ENCODE data around the gene PPP2R5E.

Gene PPP2R5E

GRCh38 chr14:63406333-63406732, 136.8 kb downstream of the PPP2R5E start:
- H3K4me3 ChIP-seq (ENCODE audit: low read length in 2 of 2): no peak overlapping the region
- no peaks in the 10 kb centered on the region for H3K36me3 ChIP-seq (ENCODE audit: control insufficient read depth in 2 of 2, insufficient read depth in 2 of 2, low read length in 2 of 2)
- H3K9me3 ChIP-seq (ENCODE audit: control insufficient read depth in 2 of 2, low read length in 2 of 2): no peaks in the 10 kb centered on the region
- H3K27me3 ChIP-seq (ENCODE audit: control insufficient read depth in 1 of 2, insufficient read depth in 2 of 2, low read length in 2 of 2): no peaks in the 10 kb centered on the region
- no peaks in the 10 kb centered on the region for H3K4me1 ChIP-seq (ENCODE audit: control insufficient read depth, insufficient read depth, low read length)
- H3K27ac ChIP-seq (ENCODE audit: low read length): no peak overlapping the region
- no peak overlapping the region for H3K9ac ChIP-seq (ENCODE audit: low read length in 2 of 2)

GRCh38 chr14:63405715-63406114, 137.5 kb downstream of the PPP2R5E start:
- no peak overlapping the region for H3K27ac ChIP-seq (ENCODE audit: low read length)
- no peak overlapping the region for H3K4me3 ChIP-seq (ENCODE audit: low read length in 2 of 2)
- no peaks in the 10 kb centered on the region for H3K4me1 ChIP-seq (ENCODE audit: control insufficient read depth, insufficient read depth, low read length)
- H3K36me3 ChIP-seq (ENCODE audit: control insufficient read depth in 2 of 2, insufficient read depth in 2 of 2, low read length in 2 of 2): no peaks in the 10 kb centered on the region
- no peaks in the 10 kb centered on the region for H3K27me3 ChIP-seq (ENCODE audit: control insufficient read depth in 1 of 2, insufficient read depth in 2 of 2, low read length in 2 of 2)
- H3K9ac ChIP-seq (ENCODE audit: low read length in 2 of 2): no peak overlapping the region
- no peaks in the 10 kb centered on the region for H3K9me3 ChIP-seq (ENCODE audit: control insufficient read depth in 2 of 2, low read length in 2 of 2)

- H3K27me3 ChIP-seq (ENCODE audit: control insufficient read depth in 1 of 2, insufficient read depth in 2 of 2, low read length in 2 of 2): no peaks in the 10 kb centered on the region
- H3K9ac ChIP-seq (ENCODE audit: low read length in 2 of 2): no peak overlapping the region
- no peaks in the 10 kb centered on the region for H3K9me3 ChIP-seq (ENCODE audit: control insufficient read depth in 2 of 2, low read length in 2 of 2)
- H3K4me3 ChIP-seq (ENCODE audit: low read length in 2 of 2): no peak overlapping the region
- H3K4me1 ChIP-seq (ENCODE audit: control insufficient read depth, insufficient read depth, low read length): no peaks in the 10 kb centered on the region
- no peak overlapping the region for H3K27ac ChIP-seq (ENCODE audit: low read length)
- no peaks in the 10 kb centered on the region for H3K36me3 ChIP-seq (ENCODE audit: control insufficient read depth in 2 of 2, insufficient read depth in 2 of 2, low read length in 2 of 2)
Measured at GRCh38 chr14:63404906-63405305, 138.3 kb downstream of the PPP2R5E start.

GRCh38 chr14:63401646-63402045, 141.5 kb downstream of the PPP2R5E start:
- Histone ChIP-seq H3K9ac (ENCODE audit: low read length in 2 of 2) (no peak overlapping the region), H3K9me3 (ENCODE audit: control insufficient read depth in 2 of 2, low read length in 2 of 2) (no peaks in the 10 kb centered on the region), H3K27me3 (ENCODE audit: control insufficient read depth in 1 of 2, insufficient read depth in 2 of 2, low read length in 2 of 2) (no peaks in the 10 kb centered on the region), H3K4me1 (ENCODE audit: control insufficient read depth, insufficient read depth, low read length) (no peaks in the 10 kb centered on the region), H3K4me3 (ENCODE audit: low read length in 2 of 2) (no peak overlapping the region), H3K36me3 (ENCODE audit: control insufficient read depth in 2 of 2, insufficient read depth in 2 of 2, low read length in 2 of 2) (no peaks in the 10 kb centered on the region), H3K27ac (ENCODE audit: low read length) (no peak overlapping the region)

- Histone ChIP-seq H3K9ac (ENCODE audit: low read length in 2 of 2) (no peak overlapping the region), H3K27me3 (ENCODE audit: control insufficient read depth in 1 of 2, insufficient read depth in 2 of 2, low read length in 2 of 2) (no peaks in the 10 kb centered on the region), H3K9me3 (ENCODE audit: control insufficient read depth in 2 of 2, low read length in 2 of 2) (no peaks in the 10 kb centered on the region), H3K4me3 (ENCODE audit: low read length in 2 of 2) (no peak overlapping the region), H3K36me3 (ENCODE audit: control insufficient read depth in 2 of 2, insufficient read depth in 2 of 2, low read length in 2 of 2) (no peaks in the 10 kb centered on the region), H3K4me1 (ENCODE audit: control insufficient read depth, insufficient read depth, low read length) (no peaks in the 10 kb centered on the region), H3K27ac (ENCODE audit: low read length) (no peak overlapping the region)
Measured at GRCh38 chr14:63398952-63399351, 144.2 kb downstream of the PPP2R5E start.

GRCh38 chr14:63394841-63395240, 148.3 kb downstream of the PPP2R5E start:
- H3K36me3 ChIP-seq (ENCODE audit: control insufficient read depth in 2 of 2, insufficient read depth in 2 of 2, low read length in 2 of 2): peaks cover 4 to 7% of the 10 kb centered on the region in 2 donors
- H3K4me3 ChIP-seq (ENCODE audit: low read length in 2 of 2): no peak overlapping the region
- no peaks in the 10 kb centered on the region for H3K4me1 ChIP-seq (ENCODE audit: control insufficient read depth, insufficient read depth, low read length)
- no peak overlapping the region for H3K27ac ChIP-seq (ENCODE audit: low read length)
- H3K9ac ChIP-seq (ENCODE audit: low read length in 2 of 2): no peak overlapping the region
- no peaks in the 10 kb centered on the region for H3K27me3 ChIP-seq (ENCODE audit: control insufficient read depth in 1 of 2, insufficient read depth in 2 of 2, low read length in 2 of 2)
- no peaks in the 10 kb centered on the region for H3K9me3 ChIP-seq (ENCODE audit: control insufficient read depth in 2 of 2, low read length in 2 of 2)

GRCh38 chr14:63394432-63394831, 148.7 kb downstream of the PPP2R5E start:
- Histone ChIP-seq H3K36me3 (ENCODE audit: control insufficient read depth in 2 of 2, insufficient read depth in 2 of 2, low read length in 2 of 2) (peaks cover 4 to 7% of the 10 kb centered on the region in 2 donors), H3K27me3 (ENCODE audit: control insufficient read depth in 1 of 2, insufficient read depth in 2 of 2, low read length in 2 of 2) (no peaks in the 10 kb centered on the region), H3K9ac (ENCODE audit: low read length in 2 of 2) (no peak overlapping the region), H3K4me1 (ENCODE audit: control insufficient read depth, insufficient read depth, low read length) (no peaks in the 10 kb centered on the region), H3K4me3 (ENCODE audit: low read length in 2 of 2) (no peak overlapping the region), H3K27ac (ENCODE audit: low read length) (no peak overlapping the region), H3K9me3 (ENCODE audit: control insufficient read depth in 2 of 2, low read length in 2 of 2) (no peaks in the 10 kb centered on the region)

GRCh38 chr14:63393012-63393411, 150.2 kb downstream of the PPP2R5E start:
- H3K27ac ChIP-seq (ENCODE audit: low read length): no peak overlapping the region
- no peaks in the 10 kb centered on the region for H3K4me1 ChIP-seq (ENCODE audit: control insufficient read depth, insufficient read depth, low read length)
- H3K9ac ChIP-seq (ENCODE audit: low read length in 2 of 2): no peak overlapping the region
- no peaks in the 10 kb centered on the region for H3K27me3 ChIP-seq (ENCODE audit: control insufficient read depth in 1 of 2, insufficient read depth in 2 of 2, low read length in 2 of 2)
- H3K36me3 ChIP-seq (ENCODE audit: control insufficient read depth in 2 of 2, insufficient read depth in 2 of 2, low read length in 2 of 2): peaks cover 7 to 10% of the 10 kb centered on the region in 2 donors
- no peak overlapping the region for H3K4me3 ChIP-seq (ENCODE audit: low read length in 2 of 2)
- no peaks in the 10 kb centered on the region for H3K9me3 ChIP-seq (ENCODE audit: control insufficient read depth in 2 of 2, low read length in 2 of 2)

GRCh38 chr14:63392236-63392635, 150.9 kb downstream of the PPP2R5E start:
- no peaks in the 10 kb centered on the region for H3K4me1 ChIP-seq (ENCODE audit: control insufficient read depth, insufficient read depth, low read length)
- H3K27ac ChIP-seq (ENCODE audit: low read length): no peak overlapping the region
- H3K27me3 ChIP-seq (ENCODE audit: control insufficient read depth in 1 of 2, insufficient read depth in 2 of 2, low read length in 2 of 2): no peaks in the 10 kb centered on the region
- H3K4me3 ChIP-seq (ENCODE audit: low read length in 2 of 2): no peak overlapping the region
- no peaks in the 10 kb centered on the region for H3K9me3 ChIP-seq (ENCODE audit: control insufficient read depth in 2 of 2, low read length in 2 of 2)
- H3K9ac ChIP-seq (ENCODE audit: low read length in 2 of 2): no peak overlapping the region
- H3K36me3 ChIP-seq (ENCODE audit: control insufficient read depth in 2 of 2, insufficient read depth in 2 of 2, low read length in 2 of 2): peaks cover 10 to 13% of the 10 kb centered on the region in 2 donors

- Histone ChIP-seq H3K27me3 (ENCODE audit: control insufficient read depth in 1 of 2, insufficient read depth in 2 of 2, low read length in 2 of 2) (no peaks in the 10 kb centered on the region), H3K9ac (ENCODE audit: low read length in 2 of 2) (no peak overlapping the region), H3K9me3 (ENCODE audit: control insufficient read depth in 2 of 2, low read length in 2 of 2) (no peaks in the 10 kb centered on the region), H3K4me1 (ENCODE audit: control insufficient read depth, insufficient read depth, low read length) (no peaks in the 10 kb centered on the region), H3K27ac (ENCODE audit: low read length) (no peak overlapping the region), H3K36me3 (ENCODE audit: control insufficient read depth in 2 of 2, insufficient read depth in 2 of 2, low read length in 2 of 2) (peaks cover 15 to 23% of the 10 kb centered on the region in 2 donors), H3K4me3 (ENCODE audit: low read length in 2 of 2) (no peak overlapping the region)
Measured at GRCh38 chr14:63388766-63389431, 154.3 kb downstream of the PPP2R5E start.

- Histone ChIP-seq H3K27me3 (ENCODE audit: control insufficient read depth in 1 of 2, insufficient read depth in 2 of 2, low read length in 2 of 2) (no peaks in the 10 kb centered on the region), H3K36me3 (ENCODE audit: control insufficient read depth in 2 of 2, insufficient read depth in 2 of 2, low read length in 2 of 2) (peaks cover 17 to 24% of the 10 kb centered on the region in 2 donors), H3K9me3 (ENCODE audit: control insufficient read depth in 2 of 2, low read length in 2 of 2) (no peaks in the 10 kb centered on the region), H3K4me3 (ENCODE audit: low read length in 2 of 2) (no peak overlapping the region), H3K4me1 (ENCODE audit: control insufficient read depth, insufficient read depth, low read length) (no peaks in the 10 kb centered on the region), H3K9ac (ENCODE audit: low read length in 2 of 2) (no peak overlapping the region), H3K27ac (ENCODE audit: low read length) (no peak overlapping the region)
Measured at GRCh38 chr14:63387711-63388110, 155.5 kb downstream of the PPP2R5E start.

All from stomach smooth muscle (tissue), 2 donors.